Lower leg skin (tissue), 3 donors: ENCODE measurements around the gene PLPPR5.

Source experiments
- POLR2A ChIP-seq, 2 donors: fragments of 450-650 bp; IDR thresholded peaks; one replicate each; pipeline ENCODE4 v1.6.1; 2016 to 2017; ENCODE audit warnings: antibody characterized with exemption in 2 of 2, mild to moderate bottlenecking in 1 of 2, moderate library complexity in 1 of 2
- TF ChIP-seq, protein P1 (sequence below), 3 donors: fragments of 450-650 bp; IDR thresholded peaks; one replicate each; pipeline ENCODE4 v1.5.1; 2016; ENCODE audit warnings: antibody characterized with exemption in 3 of 3, mild to moderate bottlenecking in 3 of 3, moderate library complexity in 2 of 3

- TF ChIP-seq POLR2A (IDR thresholded peaks at IDR 0.05) = no peak
- TF ChIP-seq, protein P1, sequence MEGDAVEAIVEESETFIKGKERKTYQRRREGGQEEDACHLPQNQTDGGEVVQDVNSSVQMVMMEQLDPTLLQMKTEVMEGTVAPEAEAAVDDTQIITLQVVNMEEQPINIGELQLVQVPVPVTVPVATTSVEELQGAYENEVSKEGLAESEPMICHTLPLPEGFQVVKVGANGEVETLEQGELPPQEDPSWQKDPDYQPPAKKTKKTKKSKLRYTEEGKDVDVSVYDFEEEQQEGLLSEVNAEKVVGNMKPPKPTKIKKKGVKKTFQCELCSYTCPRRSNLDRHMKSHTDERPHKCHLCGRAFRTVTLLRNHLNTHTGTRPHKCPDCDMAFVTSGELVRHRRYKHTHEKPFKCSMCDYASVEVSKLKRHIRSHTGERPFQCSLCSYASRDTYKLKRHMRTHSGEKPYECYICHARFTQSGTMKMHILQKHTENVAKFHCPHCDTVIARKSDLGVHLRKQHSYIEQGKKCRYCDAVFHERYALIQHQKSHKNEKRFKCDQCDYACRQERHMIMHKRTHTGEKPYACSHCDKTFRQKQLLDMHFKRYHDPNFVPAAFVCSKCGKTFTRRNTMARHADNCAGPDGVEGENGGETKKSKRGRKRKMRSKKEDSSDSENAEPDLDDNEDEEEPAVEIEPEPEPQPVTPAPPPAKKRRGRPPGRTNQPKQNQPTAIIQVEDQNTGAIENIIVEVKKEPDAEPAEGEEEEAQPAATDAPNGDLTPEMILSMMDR (IDR thresholded peaks at IDR 0.05) = no peak
Observed at GRCh38 chr1:99051611-99052283, 47.1 kb upstream of the PLPPR5 start.
